ENCODE results near the gene BUB3. TPM values are rescaled to one million over a fixed set of nuclear protein-coding genes. Genes with fewer than 3 reads are reported as not detected.

The BUB3 gene, protein sequence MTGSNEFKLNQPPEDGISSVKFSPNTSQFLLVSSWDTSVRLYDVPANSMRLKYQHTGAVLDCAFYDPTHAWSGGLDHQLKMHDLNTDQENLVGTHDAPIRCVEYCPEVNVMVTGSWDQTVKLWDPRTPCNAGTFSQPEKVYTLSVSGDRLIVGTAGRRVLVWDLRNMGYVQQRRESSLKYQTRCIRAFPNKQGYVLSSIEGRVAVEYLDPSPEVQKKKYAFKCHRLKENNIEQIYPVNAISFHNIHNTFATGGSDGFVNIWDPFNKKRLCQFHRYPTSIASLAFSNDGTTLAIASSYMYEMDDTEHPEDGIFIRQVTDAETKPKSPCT
- total RNA-seq, result 56.3 and 81.1 TPM in 2 replicates

DNA sequence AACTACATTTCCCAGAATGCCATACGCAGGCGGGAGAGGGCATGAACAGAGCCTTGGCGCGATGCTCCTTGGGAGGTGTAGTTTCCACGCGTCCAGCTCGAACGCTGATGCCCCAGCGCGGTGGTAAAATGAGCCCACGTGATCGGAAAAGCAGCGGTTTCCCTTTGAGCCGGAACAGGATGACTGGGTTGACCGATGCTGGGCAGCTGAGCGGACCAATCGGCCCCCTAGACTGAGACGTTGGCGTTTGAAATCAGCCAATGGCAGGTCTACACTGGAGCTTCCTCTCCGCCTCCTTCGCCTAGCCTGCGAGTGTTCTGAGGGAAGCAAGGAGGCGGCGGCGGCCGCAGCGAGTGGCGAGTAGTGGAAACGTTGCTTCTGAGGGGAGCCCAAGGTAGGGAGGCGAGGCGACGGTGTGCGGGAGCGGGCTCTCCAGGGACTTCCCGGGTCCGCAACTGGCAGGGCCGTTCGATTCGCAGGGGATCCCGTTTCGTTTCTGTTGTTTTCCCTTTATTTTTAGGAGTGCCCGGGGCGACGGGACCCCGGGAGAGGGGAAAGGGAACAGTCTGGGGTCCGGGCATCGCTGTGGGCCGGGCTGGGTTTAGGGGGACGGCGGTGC, at the start of gene BUB3:
BUB3 (plus strand) TSS at position 311 of the 619 bp plus-strand sequence. CDS start 516 bp downstream, outside the sequence.

DNA sequence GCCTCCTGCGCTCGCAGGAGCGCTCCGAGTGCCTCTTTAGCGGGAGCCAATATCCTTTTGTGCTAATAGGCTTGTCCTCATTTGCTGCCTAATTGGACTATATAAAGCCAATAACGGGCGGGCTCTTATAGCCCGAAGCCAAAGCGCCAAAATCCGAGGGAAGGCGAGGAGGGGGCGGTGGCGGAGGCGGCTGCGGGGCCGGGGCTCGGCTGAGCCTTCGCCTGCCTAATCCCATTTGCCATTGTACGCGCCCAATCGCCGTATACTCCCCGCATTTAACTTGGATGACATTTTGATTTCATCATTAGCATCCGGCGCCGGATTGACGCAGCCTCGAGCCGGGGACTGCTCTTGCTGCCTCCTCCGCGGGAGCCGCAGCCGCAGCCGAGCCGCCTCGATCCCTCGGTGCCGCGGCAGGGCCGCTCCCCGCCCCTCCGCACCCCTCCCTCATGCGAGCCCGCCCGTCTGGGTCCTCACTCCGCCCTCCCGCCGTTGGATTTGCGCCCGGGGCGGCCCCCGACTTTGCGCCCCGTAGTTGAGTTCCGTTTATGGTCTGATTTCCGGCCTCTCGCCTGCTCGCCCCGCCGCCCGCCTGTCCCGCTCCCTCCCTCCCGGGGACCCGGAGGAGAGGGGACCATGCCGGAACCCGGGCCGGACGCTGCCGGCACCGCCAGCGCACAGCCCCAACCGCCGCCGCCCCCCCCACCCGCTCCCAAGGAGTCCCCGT, 18.6 kb upstream of the BUB3 start, which contains the start of gene HMX3:
HMX3 (plus strand) TSS at position 556 of the 727 bp plus-strand sequence; CDS start at position 637, 81 bp downstream.

DNA sequence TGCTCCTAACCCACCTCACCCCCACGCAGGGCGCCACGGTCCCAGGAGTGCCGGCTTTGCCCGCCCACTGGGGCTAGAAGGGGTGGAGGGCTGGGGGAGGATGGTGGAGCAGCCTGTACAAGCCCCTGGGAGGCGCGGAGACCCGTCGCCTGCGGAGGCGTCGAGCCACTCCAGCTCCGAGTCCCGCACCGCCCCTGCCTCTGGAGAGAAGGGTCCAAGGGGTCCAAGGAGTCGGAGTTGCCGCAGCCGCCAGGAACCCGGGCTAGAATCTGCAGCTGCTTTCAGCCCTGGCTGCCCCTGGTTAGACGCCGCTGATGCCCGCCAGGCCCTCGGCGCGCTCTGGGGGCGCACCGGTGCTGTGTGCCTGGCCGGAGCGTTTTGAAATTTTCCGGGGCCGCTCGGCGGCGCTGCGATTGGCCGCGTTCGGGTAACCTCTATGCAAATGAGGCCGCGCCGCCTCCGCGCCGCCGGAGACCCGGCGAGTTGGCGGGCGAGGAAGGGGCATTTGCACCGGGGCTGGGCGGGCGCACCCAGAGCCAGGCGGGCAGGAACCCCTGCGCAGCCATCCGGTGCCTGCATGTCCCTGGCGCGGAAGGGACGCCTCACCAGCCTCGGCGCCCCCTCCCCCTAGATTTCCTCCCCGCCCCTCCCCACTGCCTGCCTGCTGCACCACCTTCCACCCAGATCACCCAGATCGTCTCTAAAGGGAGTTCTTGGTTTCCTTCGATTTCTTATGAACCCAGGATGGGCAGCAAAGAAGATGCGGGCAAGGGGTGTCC, 6.4 kb upstream of the BUB3 start, which contains the start of gene HMX2:
HMX2 (plus strand) TSS at position 502 of the 779 bp plus-strand sequence; CDS start at position 745, 243 bp downstream.

Other genes starting within 250 kb of the BUB3 start
- not detected in 2 replicates for gene FAM24A, start 243.8 kb upstream of the BUB3 start, total RNA-seq
- gene C10orf88, start 200.2 kb upstream of the BUB3 start, total RNA-seq, result 3.7 and 9.5 TPM in 2 replicates
- gene PSTK, start 174.0 kb upstream of the BUB3 start, total RNA-seq, result 5.6 and 5.8 TPM in 2 replicates
- gene IKZF5, start 145.6 kb upstream of the BUB3 start, total RNA-seq, result 1.4 and 1.5 TPM in 2 replicates
- 3.4 and 6.2 TPM in 2 replicates for gene ACADSB, start 145.4 kb upstream of the BUB3 start, total RNA-seq
- not detected in 2 replicates for gene HMX3, start 18.4 kb upstream of the BUB3 start, total RNA-seq
- gene HMX2, start 6.3 kb upstream of the BUB3 start, total RNA-seq, result not detected in 2 replicates